HG02840 (cell line): Measurements from ENCODE around the gene RAB44.

Experiments used
- ATAC-seq: cut with Tn5 transposase; IDR thresholded peaks from one replicate; pipeline ENCODE4 v1.9.1; 2021; ENCODE audit warnings: mild to moderate bottlenecking, moderate library complexity, moderate number of reproducible peaks; ENCODE audit not compliant: unreplicated experiment, low FRiP score

The RAB44 gene

GRCh38 chr6:36746251-36746650 lies 48.6 kb downstream of the RAB44 start:
- no peak for ATAC-seq

- no peak for ATAC-seq
Measured at GRCh38 chr6:36749829-36750489, 52.3 kb downstream of the RAB44 start.

- no peak for ATAC-seq
Measured at GRCh38 chr6:36751091-36751490, 53.5 kb downstream of the RAB44 start.

- ATAC-seq = no peak
Measured at GRCh38 chr6:36751833-36752186, 54.2 kb downstream of the RAB44 start.

- no peak for ATAC-seq
Measured at GRCh38 chr6:36752187-36752885, 54.7 kb downstream of the RAB44 start.

GRCh38 chr6:36752886-36753506 lies 55.4 kb downstream of the RAB44 start:
- no peak for ATAC-seq

GRCh38 chr6:36753671-36754405 lies 56.2 kb downstream of the RAB44 start:
- ATAC-seq = no peak

GRCh38 chr6:36754582-36755434 lies 57.2 kb downstream of the RAB44 start:
- ATAC-seq = no peak

GRCh38 chr6:36755435-36756348 lies 58.1 kb downstream of the RAB44 start:
- peak; percentile 45 for ATAC-seq

GRCh38 chr6:36756786-36757185 lies 59.2 kb downstream of the RAB44 start:
- ATAC-seq = no peak

GRCh38 chr6:36757206-36757605 lies 59.6 kb downstream of the RAB44 start:
- no peak for ATAC-seq

- ATAC-seq = no peak
Measured at GRCh38 chr6:36757943-36758508, 60.4 kb downstream of the RAB44 start.

- no peak for ATAC-seq
Measured at GRCh38 chr6:36758516-36759147, 61.0 kb downstream of the RAB44 start.

- ATAC-seq = no peak
Measured at GRCh38 chr6:36759148-36759759, 61.6 kb downstream of the RAB44 start.

GRCh38 chr6:36760685-36761435 lies 63.2 kb downstream of the RAB44 start:
- ATAC-seq = no peak

- no peak for ATAC-seq
Measured at GRCh38 chr6:36762123-36762522, 64.5 kb downstream of the RAB44 start.

GRCh38 chr6:36765190-36765589 lies 67.6 kb downstream of the RAB44 start:
- no peak for ATAC-seq
